ENCODE data around the gene AMIGO2.
"Not testable (repeated sequence)": the region's sequence is repeated elsewhere in the genome, so short reads cannot be mapped to it uniquely, and the experiment has no call there.

AMIGO2 gene, protein sequence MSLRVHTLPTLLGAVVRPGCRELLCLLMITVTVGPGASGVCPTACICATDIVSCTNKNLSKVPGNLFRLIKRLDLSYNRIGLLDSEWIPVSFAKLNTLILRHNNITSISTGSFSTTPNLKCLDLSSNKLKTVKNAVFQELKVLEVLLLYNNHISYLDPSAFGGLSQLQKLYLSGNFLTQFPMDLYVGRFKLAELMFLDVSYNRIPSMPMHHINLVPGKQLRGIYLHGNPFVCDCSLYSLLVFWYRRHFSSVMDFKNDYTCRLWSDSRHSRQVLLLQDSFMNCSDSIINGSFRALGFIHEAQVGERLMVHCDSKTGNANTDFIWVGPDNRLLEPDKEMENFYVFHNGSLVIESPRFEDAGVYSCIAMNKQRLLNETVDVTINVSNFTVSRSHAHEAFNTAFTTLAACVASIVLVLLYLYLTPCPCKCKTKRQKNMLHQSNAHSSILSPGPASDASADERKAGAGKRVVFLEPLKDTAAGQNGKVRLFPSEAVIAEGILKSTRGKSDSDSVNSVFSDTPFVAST

DNA sequence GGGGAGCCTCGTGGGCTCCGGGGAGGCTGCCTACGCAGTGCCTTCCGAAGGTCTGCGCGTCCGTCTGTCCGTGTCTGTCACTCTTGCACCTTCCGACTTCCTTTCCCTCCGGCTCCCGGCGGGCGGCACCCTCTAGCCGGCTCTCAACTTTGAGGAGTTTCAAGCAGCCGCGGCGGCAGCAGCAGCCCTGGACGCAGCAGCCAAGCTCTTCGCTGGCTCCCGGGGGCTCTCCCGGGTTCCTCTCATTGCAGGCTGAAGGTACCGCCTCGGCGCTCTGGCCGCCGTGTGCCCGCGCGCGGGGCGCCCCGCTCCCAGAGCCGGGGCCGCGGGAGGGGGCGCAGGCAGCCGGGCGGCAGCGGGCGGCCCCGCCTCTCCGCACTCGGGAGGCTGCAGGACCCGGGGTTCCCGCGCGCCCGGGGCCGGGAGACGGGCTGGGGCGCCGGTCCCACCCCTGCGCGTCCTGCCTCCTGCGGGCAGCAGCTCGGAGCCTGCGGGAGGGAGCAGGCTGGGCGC, at the start of gene AMIGO2, which contains the start of gene PCED1B:
Gene AMIGO2, minus strand, starts transcription at position 492 of the 513 bp plus-strand sequence. CDS start 957 bp downstream, outside the sequence.
Gene PCED1B, plus strand, starts transcription at position 154 of the 513 bp plus-strand sequence. CDS start 155,443 bp downstream, outside the sequence.
- DNase-seq: peak in 1 of 2 donors; percentile 17

DNA sequence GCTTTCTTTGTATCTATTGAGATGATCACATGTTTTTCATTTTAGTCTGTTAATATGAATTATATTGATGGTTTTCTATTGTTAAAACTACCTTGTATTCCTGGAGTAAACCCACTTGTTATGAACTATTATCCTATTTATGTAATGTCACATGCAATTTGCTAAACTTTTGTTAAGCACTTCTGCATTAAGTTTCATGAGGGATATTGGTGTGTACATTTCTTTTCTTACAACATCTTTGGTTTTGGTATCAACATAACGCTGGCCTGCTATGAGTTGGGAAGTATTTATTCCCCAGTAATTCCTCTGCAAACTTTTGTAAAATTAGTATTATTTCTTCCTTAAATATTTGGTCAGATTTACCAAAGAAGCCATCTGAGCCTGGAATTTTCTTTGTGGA, 46.5 kb upstream of the AMIGO2 start:
- DNase-seq: no peak

DNA sequence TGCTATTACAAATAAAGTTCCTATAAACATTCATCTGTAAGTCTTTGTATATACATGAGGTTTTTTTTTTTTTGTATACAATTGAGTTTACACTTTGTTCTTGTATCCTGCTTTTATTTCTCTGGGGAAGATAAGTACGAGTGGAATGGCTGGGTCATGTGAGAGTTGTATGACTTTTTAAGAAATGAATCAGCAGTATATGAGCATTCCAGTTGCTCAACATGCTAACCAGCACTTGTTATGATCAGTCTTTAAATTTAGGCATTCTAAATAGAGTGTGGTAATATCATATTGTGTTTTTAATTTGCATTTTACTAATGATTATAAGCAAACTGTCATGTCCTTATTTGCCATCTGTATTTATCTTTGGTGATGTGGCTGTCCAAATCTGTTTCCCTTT, 44.7 kb upstream of the AMIGO2 start:
- no peak for DNase-seq

DNA sequence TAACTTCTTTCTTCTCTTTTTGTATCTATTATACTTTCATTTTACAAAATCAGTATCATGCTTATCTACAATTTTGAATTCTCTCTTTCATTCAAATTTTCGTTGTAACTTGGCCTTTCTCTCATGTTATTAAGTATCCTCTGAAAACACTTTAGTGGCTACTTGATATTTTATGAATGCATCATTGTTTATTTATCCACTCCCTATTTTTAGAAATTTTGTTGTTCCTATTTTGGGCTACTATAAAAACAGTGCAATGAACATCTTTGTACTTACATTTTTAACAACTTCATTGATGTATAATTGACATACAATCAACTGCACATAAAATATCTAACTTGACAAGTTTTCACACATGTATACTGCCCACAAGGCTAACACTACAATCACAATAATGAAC, 44.0 kb upstream of the AMIGO2 start:
- no peak for DNase-seq

- DNase-seq: no peak
Observed at GRCh38 chr12:47122602-47123001, 42.8 kb upstream of the AMIGO2 start.

DNA sequence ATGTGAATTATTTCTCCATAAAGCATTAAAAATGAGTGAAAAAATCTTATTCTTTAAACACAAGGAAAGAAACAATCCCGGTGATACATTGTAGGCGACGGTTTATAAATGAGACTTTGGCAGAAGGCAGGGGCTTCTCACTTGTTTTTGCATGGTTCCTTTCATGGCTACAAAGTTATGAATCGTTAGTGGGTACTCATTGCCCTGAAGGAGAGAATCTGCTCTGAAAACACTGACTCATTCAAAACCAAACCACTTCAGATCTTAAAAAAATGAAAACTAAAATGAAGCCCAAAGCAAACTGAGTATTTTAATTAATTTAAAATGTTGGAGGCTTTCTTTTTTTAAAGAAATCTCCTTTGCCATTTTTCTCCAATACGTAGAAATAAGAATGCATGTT, 41.4 kb upstream of the AMIGO2 start:
- no peak for DNase-seq

- DNase-seq: no peak
Observed at GRCh38 chr12:47120736-47121135, 41.0 kb upstream of the AMIGO2 start.

DNA sequence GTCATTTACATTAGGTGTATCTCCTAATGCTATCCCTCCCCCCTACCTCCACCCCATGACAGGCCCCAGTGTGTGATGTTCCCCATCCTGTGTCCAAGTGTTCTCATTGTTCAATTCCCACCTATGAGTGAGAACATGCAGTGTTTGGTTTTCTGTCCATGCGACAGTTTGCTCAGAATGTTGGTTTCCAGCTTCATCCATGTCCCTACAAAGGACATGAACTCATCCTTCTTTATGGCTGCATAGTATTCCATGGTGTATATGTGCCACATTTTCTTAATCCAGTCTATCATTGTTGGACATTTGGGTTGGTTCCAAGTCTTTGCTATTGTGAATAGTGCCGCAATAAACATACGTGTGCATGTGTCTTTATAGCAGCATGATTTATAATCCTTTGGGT, 37.5 kb upstream of the AMIGO2 start:
- not testable (repeated sequence) for DNase-seq

GRCh38 chr12:47114481-47114892, 34.7 kb upstream of the AMIGO2 start:
- DNase-seq: no peak

DNA sequence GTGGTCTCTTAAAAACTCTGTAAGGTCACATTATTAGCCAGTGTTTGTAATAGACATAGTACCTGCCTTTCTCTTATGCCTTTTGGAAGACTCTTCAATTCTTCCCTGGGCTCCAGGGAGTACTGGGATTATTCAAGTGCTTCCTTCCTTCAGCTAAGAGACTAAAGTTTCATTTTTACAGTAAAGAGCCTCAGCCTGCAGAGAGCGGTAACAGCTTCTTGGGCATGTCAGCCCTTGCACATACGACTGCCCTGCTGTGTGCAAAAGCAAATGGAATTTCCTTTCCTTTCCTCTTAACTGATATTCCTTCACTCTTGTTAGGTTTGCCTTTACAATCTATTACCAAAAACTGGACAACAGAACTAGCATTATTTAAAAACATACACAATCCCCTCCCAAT, 32.9 kb upstream of the AMIGO2 start:
- DNase-seq: no peak

DNA sequence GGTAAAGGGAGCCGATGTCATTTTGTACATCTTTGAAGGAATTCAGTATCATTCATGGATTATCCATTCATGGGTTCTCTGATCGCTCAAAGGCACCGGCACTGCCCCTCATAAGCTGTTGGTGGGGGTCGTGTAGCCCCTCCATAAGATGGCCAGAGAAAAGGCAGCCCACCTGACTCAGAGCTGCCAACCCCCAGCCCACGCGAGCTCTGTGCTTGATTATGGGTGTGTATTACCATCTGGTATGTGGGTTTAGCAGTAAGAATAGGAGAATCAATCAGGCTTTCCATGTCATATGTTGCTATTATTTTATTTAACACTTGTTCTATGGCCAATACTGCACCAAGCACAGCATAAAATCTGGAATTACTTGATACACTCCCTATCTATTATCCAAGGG, 32.1 kb upstream of the AMIGO2 start:
- no peak for DNase-seq

- no peak for DNase-seq
Observed at GRCh38 chr12:47111392-47111778, 31.6 kb upstream of the AMIGO2 start.

DNA sequence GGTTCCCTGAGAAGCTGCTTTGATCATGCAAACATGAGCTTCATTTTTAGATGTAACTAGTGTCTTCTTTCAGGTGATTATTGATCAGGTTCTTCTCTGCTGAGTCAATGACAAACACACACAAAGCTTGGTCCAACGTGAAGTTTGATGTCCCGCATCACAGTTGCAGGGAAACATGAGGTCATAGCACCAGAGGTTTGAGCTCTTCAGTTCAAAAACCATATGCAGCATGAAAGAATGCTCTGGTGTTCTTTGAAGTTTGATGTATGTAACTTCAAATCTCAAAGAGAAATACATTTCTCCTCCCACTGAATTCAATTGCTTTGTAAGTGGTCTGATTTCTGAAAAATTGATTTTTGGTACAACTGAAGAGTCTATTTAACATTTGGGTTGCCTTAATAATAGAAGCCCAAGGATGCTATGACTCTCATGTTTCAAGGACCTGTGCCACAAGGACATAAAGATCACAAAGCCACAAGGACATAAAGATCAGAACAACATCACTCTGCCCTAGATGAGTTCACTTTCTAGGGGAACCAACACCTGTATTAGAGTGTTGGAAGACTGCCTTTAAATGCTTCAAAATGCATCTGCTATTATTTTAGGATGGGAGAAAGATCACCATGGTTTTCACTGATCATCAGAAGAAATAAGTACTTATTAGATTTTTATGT, 31.1 kb upstream of the AMIGO2 start:
- no peak for DNase-seq

DNA sequence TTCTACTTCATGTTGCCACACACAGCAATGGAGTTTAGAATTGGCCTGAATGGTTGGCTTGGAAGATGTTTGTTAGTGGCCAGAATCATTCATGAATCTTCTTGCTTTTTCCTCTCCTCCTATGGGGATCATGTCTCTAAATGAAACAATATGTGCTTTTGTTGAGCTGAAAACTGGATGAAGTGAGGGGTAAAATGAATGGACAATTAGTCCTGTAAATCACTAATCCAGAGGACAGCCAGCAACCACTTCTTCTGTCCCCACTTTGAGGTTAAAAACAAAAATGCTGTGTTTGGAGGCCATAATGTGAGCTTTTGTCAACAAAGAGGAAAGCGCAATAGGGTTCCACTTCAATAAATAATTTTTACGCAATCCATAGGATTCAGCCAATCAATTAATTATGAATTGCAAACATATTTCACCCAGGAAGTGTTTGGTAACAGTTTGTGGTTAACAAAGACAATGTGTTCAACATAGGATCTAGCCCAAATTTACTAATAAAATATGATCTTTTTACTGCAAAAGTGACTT, 30.3 kb upstream of the AMIGO2 start:
- DNase-seq: no peak

DNA sequence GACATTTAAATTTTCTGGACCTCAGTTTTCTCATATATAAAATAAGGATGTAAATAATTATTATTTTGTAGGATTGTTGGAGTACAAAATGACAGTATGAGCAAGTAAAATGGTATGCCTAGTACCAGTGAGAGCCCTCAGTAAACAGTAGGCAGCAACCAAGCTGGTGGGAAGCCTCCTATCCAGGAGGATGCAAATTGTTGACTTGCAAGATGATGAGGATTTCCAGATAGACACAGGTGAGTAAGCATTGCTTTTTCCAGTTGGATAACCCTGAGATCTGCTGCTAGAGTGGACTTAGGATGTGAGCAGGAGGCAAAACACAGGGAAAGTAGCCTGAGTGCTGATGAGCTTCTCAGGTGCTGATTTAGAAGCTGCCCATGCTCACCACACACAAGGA, 28.2 kb upstream of the AMIGO2 start:
- no peak for DNase-seq

DNA sequence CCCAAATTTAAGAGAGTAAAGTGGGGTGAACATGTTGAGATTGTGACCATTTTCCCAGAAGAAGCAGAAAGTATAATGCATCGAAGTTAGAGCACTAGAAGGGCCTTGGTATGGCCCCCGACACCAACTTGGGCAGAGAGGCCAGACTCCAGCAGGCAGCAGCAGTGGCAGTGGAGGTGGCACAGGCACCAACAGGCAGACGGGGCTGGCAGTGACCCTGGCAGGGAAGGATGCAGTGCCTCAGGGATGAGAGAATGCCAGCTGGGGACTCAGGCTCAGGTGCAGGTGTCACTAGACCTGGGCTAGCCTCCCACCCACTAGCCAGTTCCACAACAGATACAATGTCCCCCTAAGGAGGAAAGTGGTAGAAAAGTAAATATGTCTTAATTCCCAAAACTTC, 27.7 kb upstream of the AMIGO2 start:
- DNase-seq: no peak

DNA sequence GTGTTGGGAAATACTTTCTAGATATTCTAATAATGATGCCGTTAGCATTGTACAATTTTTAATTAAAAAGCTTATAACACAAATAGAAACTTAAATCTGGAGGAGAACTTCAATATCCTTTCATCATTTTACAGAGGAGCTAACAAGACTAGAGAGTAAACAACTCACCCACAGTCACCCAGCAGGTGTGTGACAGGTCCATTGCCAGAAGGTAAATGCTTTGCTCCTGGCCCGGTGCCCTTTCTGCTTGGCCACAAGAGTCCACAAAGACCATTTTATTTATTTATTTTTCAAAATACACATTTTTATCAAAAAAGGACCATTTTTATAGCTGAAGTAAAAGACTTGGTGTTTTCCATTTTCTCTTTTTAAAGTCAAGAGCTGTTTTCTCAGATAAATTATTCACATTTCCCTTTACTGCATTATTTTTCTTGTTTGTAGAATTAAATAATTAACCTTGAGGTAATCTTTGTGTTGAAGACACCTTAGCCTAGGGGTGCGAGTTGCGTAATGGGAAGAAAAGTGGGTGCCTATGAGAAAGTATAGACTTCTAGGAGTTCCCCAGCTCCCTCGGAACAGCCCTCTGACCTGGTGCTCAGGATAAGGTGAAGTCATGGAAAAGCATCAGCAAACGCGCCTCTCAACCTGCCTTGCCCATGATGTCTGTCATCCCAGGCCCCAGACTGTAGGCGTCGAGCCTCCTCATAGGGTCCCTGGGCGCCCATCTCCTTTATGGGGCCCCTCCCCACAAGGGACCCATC, 26.3 kb upstream of the AMIGO2 start:
- no peak for DNase-seq

DNA sequence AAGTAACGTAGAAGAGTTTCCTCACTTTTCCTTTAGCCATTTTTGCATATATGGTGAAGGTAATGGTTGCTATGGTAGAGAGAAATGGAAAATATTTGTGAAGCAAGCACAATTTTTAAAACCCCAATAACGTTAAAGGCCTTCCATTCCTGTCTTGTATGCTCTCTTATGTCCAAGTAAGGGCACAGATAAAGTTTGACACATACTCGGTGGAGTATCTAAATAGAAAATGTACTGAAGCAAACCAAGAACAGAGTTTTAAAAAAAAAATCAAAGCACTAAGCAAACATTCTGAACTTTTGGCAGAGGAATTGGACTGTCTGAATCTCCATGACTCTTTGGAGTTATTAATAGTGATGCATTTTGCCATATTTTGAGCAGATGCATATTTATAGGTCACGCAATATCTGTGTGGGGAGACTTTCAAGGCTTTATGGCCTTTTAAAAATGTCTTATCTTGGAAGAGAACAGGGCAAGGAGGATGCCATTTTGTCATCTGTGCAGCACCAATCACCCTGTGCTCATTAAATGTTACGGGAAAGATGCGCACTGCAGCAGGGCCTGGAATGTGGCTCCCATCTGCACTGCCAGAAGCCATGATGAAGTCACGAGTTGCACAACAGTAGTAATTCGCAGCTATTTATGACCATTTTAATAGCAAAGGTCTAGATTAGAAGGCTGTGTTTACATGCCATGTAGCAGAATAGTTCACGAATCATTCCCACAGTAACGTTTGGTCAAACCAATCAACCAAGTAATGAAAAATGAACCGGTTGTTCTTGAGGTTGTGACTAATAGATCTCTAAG, 23.3 kb upstream of the AMIGO2 start:
- no peak for DNase-seq

DNA sequence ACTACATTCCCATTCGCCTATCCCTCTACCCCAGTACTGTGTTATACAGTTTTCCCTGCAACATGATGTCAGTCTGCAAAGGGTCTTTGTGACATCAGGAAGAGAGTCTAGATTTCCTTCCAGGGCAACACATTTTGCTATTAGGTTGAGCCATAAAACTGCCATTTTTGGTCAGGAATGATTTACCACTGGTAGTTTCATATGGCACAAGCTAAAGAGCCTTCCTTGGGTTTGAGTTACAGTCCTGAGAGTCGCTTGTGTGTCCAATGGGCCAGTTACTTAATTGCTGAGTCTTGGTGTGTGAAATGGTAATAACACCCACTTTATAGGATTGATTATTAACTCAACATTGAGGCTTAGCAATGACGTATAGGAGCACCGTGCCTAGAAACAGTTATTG, 22.6 kb upstream of the AMIGO2 start:
- DNase-seq: no peak

DNA sequence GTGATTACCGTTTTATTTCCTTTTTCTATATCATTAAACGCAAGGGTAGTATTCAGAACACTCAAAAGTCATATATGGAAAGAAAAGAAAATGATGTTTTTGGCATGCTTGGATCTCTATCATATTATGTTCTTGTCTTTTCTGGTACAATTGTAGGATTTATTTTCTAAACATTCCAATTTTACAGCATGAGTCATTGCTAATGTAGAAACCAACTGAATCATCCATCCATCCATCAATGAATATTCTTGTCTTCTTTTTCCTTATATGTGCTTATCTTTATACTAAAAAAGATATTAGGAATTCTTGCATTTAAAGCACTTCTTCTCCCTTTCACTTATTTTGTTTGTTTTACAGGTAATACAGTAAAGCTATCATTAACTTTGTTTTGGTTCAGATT, 20.4 kb upstream of the AMIGO2 start:
- DNase-seq: no peak

DNA sequence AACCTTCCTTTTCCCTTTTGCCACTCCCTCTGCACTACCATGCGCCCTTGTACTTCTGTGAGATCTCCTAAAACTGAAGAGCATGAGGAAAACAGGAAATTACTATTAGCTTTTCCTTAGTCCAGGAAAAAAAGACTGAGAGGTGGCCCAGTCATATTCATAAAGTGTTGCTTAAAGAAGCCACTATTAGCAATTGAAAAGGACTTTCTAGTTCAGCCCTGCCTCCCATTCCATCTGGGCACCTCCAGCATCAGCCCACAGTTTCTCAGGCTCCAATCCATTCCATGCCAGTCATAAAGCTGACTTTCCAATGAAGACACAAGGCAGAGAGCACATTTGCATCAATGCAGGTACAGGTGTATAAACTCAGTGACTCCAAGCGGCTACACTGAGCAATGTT, 19.9 kb upstream of the AMIGO2 start:
- DNase-seq: no peak

GRCh38 chr12:47098099-47098498, 18.3 kb upstream of the AMIGO2 start:
- DNase-seq: no peak
